IPS-NIHi11 (cell line): ENCODE measurements around the gene ABHD15.
A peak's percentile ranks its signal among the peaks of the same experiment; 100 is the strongest.

Source experiments
- DNase-seq: peaks from one replicate; pipeline ENCODE4 v3.0.0; 2012; ENCODE audit warnings: mixed read lengths, low spot score

Gene ABHD15

GRCh38 chr17:29583324-29584248 is 16.7 kb upstream of the ABHD15 start:
- no peak for DNase-seq

DNA sequence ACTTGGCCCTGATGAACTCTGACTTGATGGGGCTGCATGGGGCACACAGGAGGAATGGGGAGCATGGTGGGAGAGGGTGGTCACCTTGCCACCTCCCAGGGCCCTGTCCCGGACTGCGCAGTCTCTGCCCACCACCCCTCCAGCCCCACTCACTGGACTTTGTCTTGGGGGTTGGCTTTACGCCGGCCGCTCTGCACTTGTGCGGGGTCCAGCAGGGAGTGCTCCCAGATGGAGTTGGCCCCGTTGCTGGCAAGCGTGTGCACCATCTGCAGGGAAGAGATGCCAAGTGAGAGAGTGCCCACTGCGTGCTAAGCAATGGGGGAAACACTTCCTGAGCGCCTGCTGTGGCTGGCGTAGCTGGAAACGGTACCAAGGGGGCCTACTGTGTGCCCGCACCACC is 15.9 kb upstream of the ABHD15 start:
- no peak for DNase-seq

DNA sequence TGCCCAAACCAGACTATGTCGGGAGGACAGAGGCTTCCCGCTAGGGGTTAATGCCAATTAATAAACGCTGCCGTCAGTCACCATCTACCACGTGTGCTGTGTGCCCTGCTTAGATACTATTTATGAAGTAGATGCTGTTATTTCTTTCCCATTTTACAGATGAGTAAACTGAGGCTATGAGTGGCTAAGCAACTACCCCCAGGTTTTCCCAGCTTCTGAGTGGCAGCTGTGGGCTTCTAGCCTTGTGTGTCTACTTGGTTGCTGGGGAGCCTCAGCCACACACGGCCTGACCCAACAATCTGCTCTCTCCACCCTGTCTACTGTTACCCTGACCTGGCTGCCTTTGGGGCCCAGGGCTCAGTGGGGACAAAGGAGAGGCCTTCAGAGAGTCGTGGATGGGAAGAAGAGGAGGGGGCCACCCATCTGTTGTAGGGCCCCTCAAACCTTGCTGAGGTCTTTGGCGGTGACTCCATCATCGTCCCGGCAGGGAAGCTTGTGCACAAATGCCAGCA is 15.5 kb upstream of the ABHD15 start:
- DNase-seq, result no peak

DNA sequence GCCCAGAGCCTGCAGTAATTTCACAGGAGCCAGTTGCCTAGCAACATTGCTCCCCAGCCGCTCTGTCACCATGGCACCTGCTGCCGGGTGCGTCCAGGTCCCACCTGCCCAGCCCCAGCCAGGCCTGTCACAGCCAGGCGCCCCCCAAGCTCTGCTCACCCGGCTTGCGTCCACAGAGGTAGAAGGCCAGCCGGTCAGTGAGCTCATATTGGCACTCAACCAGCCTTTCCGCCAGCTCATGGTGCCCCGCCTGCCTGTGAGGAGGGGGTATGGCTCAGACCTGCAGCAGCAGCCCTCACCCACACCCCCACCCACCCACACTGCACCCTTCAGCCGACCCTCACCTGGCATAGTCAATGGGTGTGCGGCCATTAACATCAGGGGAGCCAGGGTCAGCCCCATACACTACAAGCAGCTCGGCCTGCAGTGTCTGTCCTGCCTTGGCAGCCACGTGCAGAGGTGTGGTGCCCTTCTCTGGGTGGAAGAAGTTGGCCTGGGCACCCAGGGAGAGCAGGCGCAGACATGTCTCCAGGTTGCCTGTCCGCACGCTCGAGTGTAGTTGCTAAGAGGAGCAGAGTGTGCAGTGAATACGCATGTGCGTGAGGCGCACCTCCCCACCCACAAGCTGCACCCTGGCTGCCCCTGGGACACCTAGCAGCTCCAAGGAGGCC is 14.9 kb upstream of the ABHD15 start:
- DNase-seq, result no peak

DNA sequence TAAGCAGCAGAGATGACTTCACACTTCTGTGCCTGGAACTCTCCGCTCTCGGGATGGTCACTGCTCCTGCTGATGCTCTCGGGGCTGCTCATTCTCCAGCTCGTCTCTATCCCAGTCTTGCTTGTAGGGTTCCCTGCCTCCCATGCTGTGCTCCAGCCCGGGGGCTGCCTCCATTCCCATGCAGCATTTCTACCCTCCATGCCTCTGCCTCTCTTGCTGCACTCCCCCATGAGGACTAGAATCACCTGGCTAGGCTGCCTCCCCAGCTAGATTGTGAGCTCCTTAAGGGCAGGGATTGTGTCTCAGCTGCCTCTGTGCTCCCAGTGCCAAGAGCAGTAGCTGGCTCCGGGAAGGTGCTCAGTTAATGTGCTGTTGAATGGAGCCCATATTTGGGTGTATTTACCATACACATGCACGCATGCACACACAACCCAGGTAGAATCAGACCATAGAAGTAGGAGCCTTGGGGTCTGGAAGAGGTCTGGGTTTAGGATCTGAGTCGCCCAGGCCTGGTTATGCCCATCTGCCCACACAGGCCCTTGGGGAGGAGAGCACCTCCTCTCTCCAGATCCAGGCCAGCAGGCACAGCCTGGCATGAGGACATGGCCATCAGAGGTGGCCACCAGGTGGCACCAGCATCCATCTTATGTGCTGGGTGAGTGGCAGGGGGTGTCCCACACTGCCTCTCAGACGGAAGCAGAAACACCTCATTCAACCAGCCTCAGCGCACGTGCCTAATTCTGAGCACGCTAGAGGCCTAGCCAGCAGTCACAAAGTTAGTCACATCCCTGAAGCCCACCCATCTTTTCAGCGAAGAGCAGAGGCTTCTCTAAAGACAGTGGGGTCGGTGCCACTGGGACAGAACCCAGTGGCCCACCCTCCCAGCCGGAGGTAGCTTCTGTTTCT is 13.3 kb upstream of the ABHD15 start:
- peak; percentile 90 for DNase-seq

DNA sequence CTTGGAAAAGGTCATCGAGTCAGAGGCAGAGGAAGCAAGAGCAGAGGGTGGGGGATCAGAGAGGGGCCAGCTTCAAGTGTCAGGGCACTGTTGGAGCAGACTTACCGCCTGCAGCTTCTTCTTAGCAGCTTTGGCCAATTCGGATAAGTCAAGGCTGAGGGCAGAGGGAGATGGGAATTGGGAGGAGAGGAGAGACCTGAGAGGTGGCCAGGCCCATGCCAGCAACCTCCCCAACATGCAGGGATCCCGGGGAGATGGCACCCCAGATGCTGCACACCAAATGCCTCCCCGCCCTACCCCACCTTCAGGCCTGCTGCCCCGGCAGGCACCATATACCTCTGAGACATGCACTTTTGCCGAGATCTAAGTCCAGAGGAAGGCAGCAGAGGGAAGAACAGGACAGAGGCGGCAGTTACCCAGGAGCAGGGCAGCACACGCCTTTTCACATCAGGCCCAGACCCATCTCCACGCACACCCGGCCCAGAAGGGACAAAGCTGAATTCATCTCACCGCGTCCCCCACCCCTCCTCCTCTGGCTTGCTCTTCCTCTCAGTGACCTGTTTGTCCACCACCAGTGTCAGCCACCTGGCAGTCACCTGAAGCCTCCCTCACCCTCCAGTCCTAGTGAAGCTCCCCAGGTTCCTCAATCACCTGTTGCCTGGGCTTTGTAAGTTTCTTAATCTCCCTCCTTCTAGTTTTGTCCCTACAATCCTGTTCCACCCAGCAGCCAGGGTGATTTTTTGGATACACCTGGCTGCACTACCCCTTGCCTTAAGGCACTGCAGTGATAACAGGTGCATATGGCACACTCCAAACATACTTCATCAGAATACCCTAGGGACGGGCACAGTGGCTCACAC is 12.0 kb upstream of the ABHD15 start:
- DNase-seq, result no peak

DNA sequence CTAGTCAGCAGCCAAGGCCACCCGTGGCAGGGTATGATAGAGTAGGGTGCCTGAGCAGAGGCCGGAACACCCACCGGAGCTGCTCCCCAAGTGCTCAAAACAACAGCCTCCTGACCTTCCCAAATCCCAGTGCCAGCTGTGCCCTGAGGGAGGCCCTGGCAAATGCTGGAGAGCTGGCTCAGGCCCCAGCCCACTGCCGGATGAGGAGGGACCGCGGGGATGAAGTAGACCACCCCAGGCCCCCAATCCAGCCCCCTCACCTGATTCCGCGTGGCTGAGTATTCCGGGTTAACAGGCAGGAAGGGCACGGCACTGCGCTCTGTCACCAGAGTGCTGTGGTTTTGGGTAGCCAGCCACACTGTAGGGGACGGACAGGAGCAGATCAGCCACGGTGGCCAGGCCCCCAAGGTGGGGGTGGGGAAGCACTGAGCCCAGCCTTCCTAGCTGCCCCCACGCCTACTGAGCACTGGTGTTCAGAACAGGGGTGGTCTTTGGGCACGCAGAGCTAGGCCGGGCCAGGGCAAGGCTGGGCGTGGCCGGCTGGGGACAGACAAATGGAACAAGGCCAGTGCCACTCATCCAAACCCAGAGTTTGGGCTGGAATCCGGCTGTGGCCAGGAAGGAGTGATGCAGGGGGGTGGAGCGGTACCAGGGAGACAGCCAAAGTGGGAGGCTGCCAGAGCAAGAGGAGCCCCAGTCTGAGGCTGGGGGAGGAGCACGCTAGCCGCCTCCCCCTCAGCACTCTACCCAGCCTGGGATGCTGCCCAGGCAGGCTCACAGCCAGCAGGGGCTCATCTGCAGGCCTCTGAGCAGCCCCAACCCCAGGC is 10.8 kb upstream of the ABHD15 start:
- DNase-seq, result no peak

GRCh38 chr17:29577001-29577370 is 10.1 kb upstream of the ABHD15 start:
- no peak for DNase-seq

DNA sequence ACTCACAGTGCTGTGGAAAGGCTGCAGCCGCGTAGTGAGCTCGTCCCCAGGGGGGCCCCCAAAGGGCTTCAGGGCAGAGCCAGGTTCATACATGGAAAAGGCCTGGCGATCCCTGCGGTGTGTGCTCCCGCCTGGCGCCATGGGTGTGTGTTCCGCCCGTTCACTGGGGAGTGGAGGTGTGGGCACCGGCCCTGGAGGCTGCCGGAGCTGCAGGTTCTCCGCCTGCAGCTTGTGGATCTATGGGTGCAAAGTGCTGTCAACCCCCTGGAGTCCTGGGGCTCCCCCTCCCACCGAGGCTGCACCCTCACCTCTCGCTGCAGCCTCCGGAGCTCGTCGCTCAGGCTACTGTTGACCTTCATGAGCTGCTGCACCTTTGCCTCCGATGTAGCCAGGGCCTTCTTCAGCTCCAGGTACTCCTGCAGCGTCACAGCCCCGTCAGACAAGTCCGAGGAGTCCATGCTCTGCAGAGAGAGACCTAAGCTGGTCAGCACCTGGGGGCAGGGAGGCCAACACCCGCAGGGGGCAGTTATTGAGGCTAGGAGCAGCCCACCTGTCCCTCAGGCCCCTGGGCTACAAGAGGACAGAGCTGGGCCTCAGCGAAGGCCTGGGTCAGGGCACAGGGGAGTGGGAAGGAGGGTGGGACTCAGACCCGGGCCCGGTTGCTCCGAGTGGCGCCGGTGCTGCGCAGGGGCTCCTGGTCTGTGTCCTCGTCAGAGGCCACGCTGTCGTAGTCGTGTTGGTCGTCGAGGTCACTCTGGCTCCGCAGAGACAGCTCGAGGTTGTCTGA is 9.6 kb upstream of the ABHD15 start:
- no peak for DNase-seq

DNA sequence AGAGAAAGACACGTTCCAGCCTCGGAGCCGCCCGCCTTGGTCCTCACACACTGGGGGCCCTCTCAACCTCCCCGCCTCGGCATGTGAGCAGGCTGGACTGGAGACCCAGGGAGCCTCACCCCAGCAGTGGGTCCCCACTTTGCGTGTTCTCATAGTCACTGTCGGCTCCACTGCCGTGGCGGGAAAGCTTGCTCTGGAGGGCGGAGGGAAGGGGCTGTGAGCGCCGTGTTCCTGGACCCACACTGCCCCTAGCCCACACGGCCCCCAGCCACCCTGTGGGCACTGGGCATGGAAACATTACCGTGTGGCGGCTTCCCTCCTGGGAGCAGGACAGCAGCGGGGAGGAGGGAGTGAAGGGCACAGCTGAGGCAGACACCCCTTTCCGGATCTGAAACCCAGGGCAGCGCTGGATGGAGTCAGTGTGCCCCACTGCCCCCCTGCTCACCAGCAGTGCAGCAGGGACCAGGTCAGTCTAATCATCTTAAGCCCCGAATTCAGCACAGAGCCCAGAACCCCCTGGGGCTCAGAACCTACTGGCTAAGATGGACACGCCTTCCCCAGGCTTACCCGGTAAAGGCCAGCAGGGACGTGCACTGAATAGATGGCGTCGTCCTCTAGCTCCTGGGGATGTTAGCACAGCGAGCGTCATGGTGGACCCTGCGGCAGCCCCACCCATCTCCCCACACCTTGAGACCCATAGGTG is 8.8 kb upstream of the ABHD15 start:
- no peak for DNase-seq

DNA sequence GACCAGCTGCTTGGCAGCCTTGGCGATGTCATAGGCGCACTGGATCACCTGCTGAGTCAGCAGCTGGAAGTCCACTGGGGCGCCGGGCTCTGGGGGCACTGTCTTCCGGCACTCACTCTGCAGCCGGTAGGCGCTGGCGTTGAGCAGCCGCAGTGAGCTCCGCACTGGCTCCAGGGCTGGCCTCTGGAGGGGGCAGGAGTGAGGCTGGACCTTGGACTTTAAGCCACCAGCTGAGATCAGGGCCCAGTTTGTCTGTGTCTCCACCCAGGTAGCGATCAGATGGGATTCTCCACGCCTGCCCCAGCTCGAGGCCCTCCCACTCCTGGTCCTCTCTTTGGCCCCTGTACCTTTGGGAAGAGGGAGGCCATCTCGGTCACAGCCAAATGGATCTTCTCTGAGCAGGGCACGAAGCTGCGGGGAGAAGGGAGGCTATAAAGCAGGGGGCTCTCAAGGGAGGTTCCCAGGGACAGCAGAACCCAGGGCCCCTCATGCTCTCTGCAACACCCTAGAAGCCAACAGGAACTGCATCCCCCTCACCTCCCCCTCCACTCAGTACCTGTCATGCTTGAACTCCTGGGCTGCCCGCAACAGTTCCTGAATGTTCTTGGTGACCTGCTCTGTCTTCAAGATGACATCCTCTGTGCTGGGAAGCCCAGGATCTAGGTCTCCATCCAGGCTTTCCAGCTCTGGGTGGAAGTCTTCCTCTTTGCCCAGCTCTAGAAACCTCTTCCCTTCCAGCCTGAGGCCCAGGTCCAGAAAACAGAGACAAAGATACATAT is 8.1 kb upstream of the ABHD15 start:
- DNase-seq, result no peak

DNA sequence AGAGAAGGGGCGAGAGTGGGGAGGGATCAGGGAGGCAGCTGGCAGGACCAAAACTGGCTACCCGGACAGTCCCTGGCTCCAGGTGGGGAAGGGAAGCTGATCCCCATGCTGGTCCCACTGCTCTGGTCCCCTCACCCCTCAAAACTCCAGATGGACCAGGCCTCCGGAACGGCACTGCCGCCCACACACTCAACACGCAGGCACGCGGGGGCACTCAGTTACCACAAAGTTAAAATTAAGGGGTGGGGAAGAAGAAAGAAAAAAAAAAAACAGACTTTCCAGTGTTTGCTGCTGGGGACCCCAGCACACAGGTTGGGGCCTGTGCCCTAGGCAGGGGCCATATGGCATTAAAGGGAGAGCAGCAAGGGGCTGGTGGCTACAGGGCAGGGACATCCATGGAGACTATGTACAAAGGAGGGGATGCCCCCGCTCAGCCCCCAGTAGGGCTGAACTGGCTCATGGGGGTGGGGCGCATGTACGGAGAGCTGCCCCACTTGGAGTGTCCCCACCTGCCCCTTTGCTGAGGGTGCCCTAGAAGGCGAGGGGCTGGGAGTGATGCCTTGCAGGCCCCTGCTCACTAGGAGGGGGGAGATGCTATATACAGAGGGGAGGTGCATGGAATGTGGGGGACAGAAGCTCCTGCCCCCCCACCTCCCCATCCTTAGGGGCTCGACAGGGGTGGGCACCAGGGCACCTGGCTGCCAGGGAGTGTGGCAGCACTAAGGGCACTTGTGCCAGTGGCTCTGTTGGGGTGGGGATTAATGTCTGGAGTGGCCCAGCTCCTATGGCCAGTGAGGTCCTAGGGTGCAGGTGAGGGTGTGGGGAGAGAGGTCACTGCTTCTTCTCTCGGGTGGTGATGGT is 7.3 kb upstream of the ABHD15 start:
- no peak for DNase-seq

DNA sequence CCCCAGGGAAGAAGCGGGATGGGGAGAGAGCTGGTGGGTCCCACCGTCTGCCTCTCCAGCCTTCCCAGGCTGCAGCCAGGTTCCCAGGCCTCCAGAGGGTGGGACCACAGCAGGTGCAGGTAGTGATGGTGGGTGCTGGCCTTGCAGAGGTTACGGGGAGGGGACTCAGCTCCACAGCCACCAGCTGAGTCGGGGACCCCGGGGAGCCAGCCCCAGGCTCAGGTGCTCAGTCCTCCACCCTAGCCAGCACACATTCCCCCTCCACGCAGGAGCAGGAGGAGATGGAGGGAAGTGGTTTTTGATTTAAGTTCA is 6.7 kb upstream of the ABHD15 start:
- no peak for DNase-seq

GRCh38 chr17:29572691-29573557 is 6.1 kb upstream of the ABHD15 start:
- peak; percentile 65 for DNase-seq

- DNase-seq, result no peak
These were observed 5.2 kb upstream of the ABHD15 start for GRCh38 chr17:29571883-29572681.

DNA sequence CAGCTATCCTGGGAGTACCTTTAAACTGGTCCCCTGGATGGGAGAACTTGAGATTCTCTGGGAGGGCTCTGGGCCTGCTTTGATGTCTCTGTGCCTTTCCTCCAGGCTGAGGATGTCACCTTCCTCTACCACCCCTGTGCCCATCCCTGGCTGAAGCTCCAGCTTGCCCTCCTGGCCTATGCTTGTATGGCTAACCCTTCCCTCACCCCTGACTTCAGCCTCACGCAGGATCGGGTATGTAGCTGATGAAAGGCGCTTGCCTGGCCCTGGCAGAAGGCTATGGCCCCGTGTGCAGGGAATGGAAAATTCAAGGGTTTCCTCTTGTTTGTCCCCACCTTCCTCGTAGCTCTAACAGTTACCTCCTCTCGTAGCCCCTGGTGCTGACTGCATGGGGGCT is 4.6 kb upstream of the ABHD15 start:
- no peak for DNase-seq
